Measurements from ENCODE around the gene RHEB. TPM values are rescaled to one million over a fixed set of nuclear protein-coding genes. Genes with fewer than 3 reads are reported as not detected.

The RHEB gene
- total RNA-seq, 1 donor from 2014 or later, result 225 TPM

DNA sequence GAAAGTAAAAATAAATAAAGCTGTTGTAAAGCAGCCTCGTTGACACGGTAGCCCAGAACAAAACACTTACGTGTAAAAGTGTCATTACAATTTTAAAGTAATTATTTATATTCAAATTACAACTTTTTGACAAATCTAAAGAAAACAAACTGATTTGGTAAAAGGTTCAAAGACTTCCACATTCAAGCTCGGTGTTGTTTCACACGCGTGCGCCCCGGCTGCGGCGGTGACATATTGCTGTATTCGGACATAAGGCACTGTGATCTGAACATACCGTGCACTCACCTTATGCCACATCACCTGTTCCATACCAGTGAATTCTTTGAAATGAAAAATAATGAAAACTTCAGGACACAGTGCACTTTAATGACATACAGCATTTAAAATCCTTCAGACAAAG lies 36.9 kb upstream of the RHEB start:
- no peak for DNase-seq (ENCODE audit: low spot score)
- H3K4me1 ChIP-seq, result no peaks in the 10 kb centered on the region
- no peak overlapping the region for H3K4me2 ChIP-seq
- no peak overlapping the region for H3K27ac Mint-ChIP-seq
- H3K9me3 Mint-ChIP-seq, result no peaks in the 10 kb centered on the region
- no peak overlapping the region for H3K4me3 ChIP-seq
- H3K27me3 Mint-ChIP-seq (ENCODE audit: insufficient read depth, low read depth), result peaks cover 5% of the 10 kb centered on the region
- H3K27me3 ChIP-seq, result no peaks in the 10 kb centered on the region
- H3K36me3 Mint-ChIP-seq, result no peaks in the 10 kb centered on the region
- no peaks in the 10 kb centered on the region for H4K20me1 ChIP-seq (ENCODE audit: low read depth)
- H3K9ac ChIP-seq, result no peak overlapping the region
- no peak for TF ChIP-seq EZH2phosphoT487 (IDR thresholded peaks at IDR 0.05)
- TF ChIP-seq EZH2 (IDR thresholded peaks at IDR 0.05), result no peak
- TF ChIP-seq, protein P1, sequence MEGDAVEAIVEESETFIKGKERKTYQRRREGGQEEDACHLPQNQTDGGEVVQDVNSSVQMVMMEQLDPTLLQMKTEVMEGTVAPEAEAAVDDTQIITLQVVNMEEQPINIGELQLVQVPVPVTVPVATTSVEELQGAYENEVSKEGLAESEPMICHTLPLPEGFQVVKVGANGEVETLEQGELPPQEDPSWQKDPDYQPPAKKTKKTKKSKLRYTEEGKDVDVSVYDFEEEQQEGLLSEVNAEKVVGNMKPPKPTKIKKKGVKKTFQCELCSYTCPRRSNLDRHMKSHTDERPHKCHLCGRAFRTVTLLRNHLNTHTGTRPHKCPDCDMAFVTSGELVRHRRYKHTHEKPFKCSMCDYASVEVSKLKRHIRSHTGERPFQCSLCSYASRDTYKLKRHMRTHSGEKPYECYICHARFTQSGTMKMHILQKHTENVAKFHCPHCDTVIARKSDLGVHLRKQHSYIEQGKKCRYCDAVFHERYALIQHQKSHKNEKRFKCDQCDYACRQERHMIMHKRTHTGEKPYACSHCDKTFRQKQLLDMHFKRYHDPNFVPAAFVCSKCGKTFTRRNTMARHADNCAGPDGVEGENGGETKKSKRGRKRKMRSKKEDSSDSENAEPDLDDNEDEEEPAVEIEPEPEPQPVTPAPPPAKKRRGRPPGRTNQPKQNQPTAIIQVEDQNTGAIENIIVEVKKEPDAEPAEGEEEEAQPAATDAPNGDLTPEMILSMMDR (IDR thresholded peaks at IDR 0.05), result no peak
- no peaks in the 10 kb centered on the region for H3K9me3 ChIP-seq (ENCODE audit: low read depth)
- H3K36me3 ChIP-seq, result no peaks in the 10 kb centered on the region
- no peak overlapping the region for H2AFZ ChIP-seq (replicated peaks)
- peaks cover 14% of the 10 kb centered on the region for H3K4me1 Mint-ChIP-seq
- no peaks in the 10 kb centered on the region for H3K79me2 ChIP-seq (ENCODE audit: low read depth)
- no peaks in the 10 kb centered on the region for H3F3A ChIP-seq (ENCODE audit: low read depth)
- H3K4me3 Mint-ChIP-seq, result no peak overlapping the region
- no peak overlapping the region for H3K27ac ChIP-seq

DNA sequence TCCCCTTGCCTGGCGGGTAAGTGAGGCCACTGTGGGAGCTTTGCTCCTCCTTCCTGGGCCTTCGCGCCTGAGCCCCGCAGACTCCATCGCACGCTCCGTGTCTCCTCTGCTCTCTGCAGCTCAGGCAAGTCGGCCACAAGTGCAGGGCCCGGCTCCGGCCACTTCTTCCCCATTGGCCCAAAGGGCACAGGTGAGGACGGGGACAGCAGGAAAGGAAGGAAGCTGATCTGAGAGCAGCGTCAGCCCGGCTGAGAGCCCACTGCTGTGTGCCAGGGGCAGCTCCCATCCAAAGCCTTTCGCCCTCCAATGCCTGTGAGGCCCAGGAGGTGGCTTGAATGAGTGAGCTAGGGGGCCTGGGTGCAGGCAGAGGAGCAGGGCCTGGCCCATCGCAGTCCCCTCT lies 33.7 kb upstream of the RHEB start:
- no peak overlapping the region for H3K27ac ChIP-seq
- H3F3A ChIP-seq (ENCODE audit: low read depth), result no peaks in the 10 kb centered on the region

DNA sequence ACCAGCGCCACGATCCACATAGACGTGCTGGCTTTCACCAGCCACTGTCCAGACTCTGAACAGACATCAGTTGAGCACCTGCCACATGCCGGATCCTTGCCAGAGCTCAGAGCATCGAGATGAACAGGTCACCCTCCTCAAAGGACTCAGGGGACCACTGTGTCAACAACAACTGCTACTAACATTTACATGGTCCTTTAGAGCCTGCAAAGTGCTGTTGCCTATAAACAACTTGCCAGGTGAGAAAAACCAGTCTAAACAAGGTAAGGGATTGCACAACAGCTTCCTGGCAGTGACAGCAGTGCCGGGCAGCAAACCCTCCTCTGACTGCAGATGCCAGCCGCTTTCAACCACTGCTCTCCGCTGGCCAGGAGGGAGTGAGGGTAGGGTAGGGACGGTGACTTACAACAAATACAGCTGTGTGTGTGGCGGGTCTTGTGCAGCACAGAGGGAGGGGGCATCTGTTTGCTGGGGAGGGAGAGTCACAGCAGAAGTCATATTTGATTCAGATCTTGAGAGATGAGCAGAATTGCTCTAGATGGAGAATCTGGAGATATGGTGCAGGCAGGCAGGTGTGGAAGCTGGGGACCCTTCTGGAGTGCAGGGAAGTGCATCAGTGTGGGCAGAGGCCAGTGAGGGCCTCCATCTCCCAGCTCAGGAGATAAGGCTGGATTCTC lies 32.8 kb upstream of the RHEB start:
- H3K4me1 ChIP-seq, result no peaks in the 10 kb centered on the region
- DNase-seq (ENCODE audit: low spot score), result no peak
- H3K4me3 Mint-ChIP-seq, result no peak overlapping the region
- no peak overlapping the region for H3K9ac ChIP-seq
- H3K27me3 Mint-ChIP-seq (ENCODE audit: insufficient read depth, low read depth), result peaks cover 10% of the 10 kb centered on the region
- no peaks in the 10 kb centered on the region for H3K9me3 ChIP-seq (ENCODE audit: low read depth)
- H3K27ac ChIP-seq, result no peak overlapping the region
- no peak overlapping the region for H3K4me2 ChIP-seq
- TF ChIP-seq EZH2phosphoT487 (IDR thresholded peaks at IDR 0.05) (no peak), EZH2 (IDR thresholded peaks at IDR 0.05) (no peak)
- TF ChIP-seq, protein P1 (IDR thresholded peaks at IDR 0.05), result no peak
- H3F3A ChIP-seq (ENCODE audit: low read depth), result no peaks in the 10 kb centered on the region
- H3K27ac Mint-ChIP-seq, result peak overlapping the region; percentile 81
- no peaks in the 10 kb centered on the region for H3K9me3 Mint-ChIP-seq
- H2AFZ ChIP-seq (replicated peaks), result no peak overlapping the region
- no peaks in the 10 kb centered on the region for H3K36me3 ChIP-seq
- no peaks in the 10 kb centered on the region for H4K20me1 ChIP-seq (ENCODE audit: low read depth)
- H3K27me3 ChIP-seq, result no peaks in the 10 kb centered on the region
- no peaks in the 10 kb centered on the region for H3K79me2 ChIP-seq (ENCODE audit: low read depth)
- H3K4me1 Mint-ChIP-seq, result peaks cover 16% of the 10 kb centered on the region
- H3K36me3 Mint-ChIP-seq, result no peaks in the 10 kb centered on the region
- no peak overlapping the region for H3K4me3 ChIP-seq

More for the DNA sequence above, 33.7 kb upstream of the RHEB start:
- H3K36me3 Mint-ChIP-seq, result no peaks in the 10 kb centered on the region
- Histone ChIP-seq H3K79me2 (ENCODE audit: low read depth) (no peaks in the 10 kb centered on the region), H3K9me3 (ENCODE audit: low read depth) (no peaks in the 10 kb centered on the region), H3K4me3 (no peak overlapping the region), H2AFZ (replicated peaks) (no peak overlapping the region), H4K20me1 (ENCODE audit: low read depth) (no peaks in the 10 kb centered on the region), H3K4me2 (no peak overlapping the region), H3K4me1 (no peaks in the 10 kb centered on the region), H3K9ac (no peak overlapping the region), H3K27me3 (no peaks in the 10 kb centered on the region), H3K36me3 (no peaks in the 10 kb centered on the region)
- DNase-seq (ENCODE audit: low spot score), result no peak
- H3K4me1 Mint-ChIP-seq, result peaks cover 16% of the 10 kb centered on the region
- H3K27ac Mint-ChIP-seq, result no peak overlapping the region
- TF ChIP-seq EZH2phosphoT487 (IDR thresholded peaks at IDR 0.05) (no peak), EZH2 (IDR thresholded peaks at IDR 0.05) (no peak)
- TF ChIP-seq, protein P1 (IDR thresholded peaks at IDR 0.05), result no peak
- H3K4me3 Mint-ChIP-seq, result no peak overlapping the region
- H3K9me3 Mint-ChIP-seq, result no peaks in the 10 kb centered on the region
- peaks cover 9% of the 10 kb centered on the region for H3K27me3 Mint-ChIP-seq (ENCODE audit: insufficient read depth, low read depth)
